Osteoblast (primary cell): ENCODE measurements around the gene PNPO. TPM values are rescaled to one million over a fixed set of nuclear protein-coding genes. Genes with fewer than 3 reads are reported as not detected.

Source experiments
- DNase-seq: peaks from one replicate; pipeline ENCODE4 v3.0.0; 2011; ENCODE audit warnings: low spot score, mixed read lengths; ENCODE audit not compliant: insufficient read length; ENCODE audit errors: missing footprints
- H2AFZ ChIP-seq: 2 replicates; pipeline ENCODE4 v1.6.0; 2011; ENCODE audit warnings: mild to moderate bottlenecking, low read length
- H3K27ac ChIP-seq: 2 replicates; pipeline ENCODE4 v1.5.1; 2011; ENCODE audit warnings: mild to moderate bottlenecking, low read depth, low read length, moderate library complexity
- H3K27me3 ChIP-seq: 2 replicates; pipeline ENCODE4 v1.6.0; 2012; ENCODE audit warnings: mild to moderate bottlenecking, control low read depth, inconsistent platforms, low read length, moderate library complexity; ENCODE audit not compliant: insufficient read depth
- H3K36me3 ChIP-seq: 2 replicates; pipeline ENCODE4 v1.5.1; 2011; ENCODE audit warnings: mild to moderate bottlenecking, low read length, control low read depth, moderate library complexity; ENCODE audit not compliant: insufficient read depth
- H3K4me1 ChIP-seq: 2 replicates; pipeline ENCODE4 v1.5.1; 2011; ENCODE audit warnings: mild to moderate bottlenecking, low read length, control low read depth, moderate library complexity; ENCODE audit not compliant: insufficient read depth
- H3K4me2 ChIP-seq: 2 replicates; pipeline ENCODE4 v1.6.0; 2011; ENCODE audit warnings: mild to moderate bottlenecking, low read length; ENCODE audit not compliant: insufficient read depth
- H3K4me3 ChIP-seq: fragments of 200-600 bp; sonication (generic); 3 replicates; pipeline ENCODE4 v1.5.1; 2012; ENCODE audit warnings: mild to moderate bottlenecking, low read length, inconsistent platforms; ENCODE audit not compliant: insufficient read depth
- H3K79me2 ChIP-seq: 2 replicates; pipeline ENCODE4 v1.6.0; 2012; ENCODE audit warnings: mild to moderate bottlenecking, low read length, control low read depth, inconsistent platforms; ENCODE audit not compliant: insufficient read depth
- H3K9me3 ChIP-seq: 2 replicates; pipeline ENCODE4 v1.5.1; 2011; ENCODE audit warnings: low read depth, low read length, control low read depth
- H4K20me1 ChIP-seq: 2 replicates; pipeline ENCODE4 v1.6.0; 2012; ENCODE audit warnings: mild to moderate bottlenecking, low read length, control low read depth; ENCODE audit not compliant: insufficient read depth
- CTCF ChIP-seq: IDR thresholded peaks from 2 replicates; pipeline ENCODE4 v1.5.1; 2011; ENCODE audit warnings: mild to moderate bottlenecking, low read depth, low read length, moderate library complexity; ENCODE audit errors: extremely low read depth
- total RNA-seq: library from RNA; depleted of rRNA; stranded (reverse); fragments of >200 nt; gene quantifications from 2 replicates; pipeline ENCODE4 v1.2.3, GENCODE V29; 2012

The PNPO gene
- total RNA-seq, 1 donor: 31.5 TPM

- TF ChIP-seq CTCF: no peak
- H4K20me1 ChIP-seq: no peaks in the 10 kb centered on the region
- no peaks in the 10 kb centered on the region for H3K9me3 ChIP-seq
- peaks cover 4% of the 10 kb centered on the region for H3K27me3 ChIP-seq
- no peak overlapping the region for H3K27ac ChIP-seq
- H3K36me3 ChIP-seq: no peaks in the 10 kb centered on the region
- no peak for DNase-seq
- H3K79me2 ChIP-seq: no peaks in the 10 kb centered on the region
- no peak overlapping the region for H2AFZ ChIP-seq
- H3K4me1 ChIP-seq: peaks cover 3% of the 10 kb centered on the region
- no peak overlapping the region for H3K4me2 ChIP-seq
- H3K4me3 ChIP-seq: no peak overlapping the region
These were observed 48.3 kb downstream of the PNPO start for GRCh38 chr17:47989700-47990099.

DNA sequence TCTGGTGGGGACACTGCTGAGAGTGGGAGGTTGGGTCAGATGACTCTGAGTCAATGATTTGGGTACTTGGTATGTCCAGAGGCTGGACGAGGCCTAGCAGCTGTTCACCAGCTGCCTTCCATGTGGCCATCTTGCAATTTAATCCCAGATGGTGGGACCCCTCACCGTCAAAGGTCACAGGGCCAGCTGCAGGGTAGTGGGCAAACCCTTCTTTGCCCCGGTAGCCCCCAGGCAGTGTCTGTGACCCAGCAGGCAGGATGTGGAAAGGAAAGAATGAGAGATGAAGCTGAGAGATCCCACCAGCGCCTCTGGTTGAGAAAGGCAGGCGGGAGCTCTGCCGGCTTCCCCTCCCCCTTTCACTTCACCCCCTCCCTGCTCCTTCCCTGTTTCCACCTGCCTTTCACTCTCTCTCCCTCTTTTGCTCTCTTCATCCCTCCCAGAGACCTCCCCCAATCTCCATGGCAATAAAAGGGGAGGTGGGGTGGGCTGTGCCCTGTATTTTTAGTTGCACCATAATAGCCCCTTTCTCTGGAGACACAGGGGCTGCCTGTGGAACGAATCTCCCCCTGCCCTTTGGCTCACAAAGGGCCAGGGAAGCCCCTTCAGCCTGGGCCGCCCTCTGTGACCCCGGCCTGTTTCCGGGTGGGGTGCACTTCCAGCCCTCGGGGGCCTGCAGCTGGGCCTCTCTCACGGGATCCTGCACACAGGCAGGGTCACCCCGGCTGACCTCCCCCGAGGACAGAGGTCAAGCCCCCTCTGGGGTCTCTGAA, 49.8 kb downstream of the PNPO start:
- peak overlapping the region; percentile 77 for H2AFZ ChIP-seq
- no peak overlapping the region for H3K4me3 ChIP-seq
- H3K4me2 ChIP-seq: no peak overlapping the region
- peaks cover 4% of the 10 kb centered on the region for H3K27me3 ChIP-seq
- H3K9me3 ChIP-seq: no peaks in the 10 kb centered on the region
- no peak overlapping the region for H3K27ac ChIP-seq
- no peaks in the 10 kb centered on the region for H3K36me3 ChIP-seq
- H4K20me1 ChIP-seq: no peaks in the 10 kb centered on the region
- no peak for TF ChIP-seq CTCF
- peaks cover 3% of the 10 kb centered on the region for H3K4me1 ChIP-seq
- DNase-seq: peak; percentile 50
- H3K79me2 ChIP-seq: no peaks in the 10 kb centered on the region

DNA sequence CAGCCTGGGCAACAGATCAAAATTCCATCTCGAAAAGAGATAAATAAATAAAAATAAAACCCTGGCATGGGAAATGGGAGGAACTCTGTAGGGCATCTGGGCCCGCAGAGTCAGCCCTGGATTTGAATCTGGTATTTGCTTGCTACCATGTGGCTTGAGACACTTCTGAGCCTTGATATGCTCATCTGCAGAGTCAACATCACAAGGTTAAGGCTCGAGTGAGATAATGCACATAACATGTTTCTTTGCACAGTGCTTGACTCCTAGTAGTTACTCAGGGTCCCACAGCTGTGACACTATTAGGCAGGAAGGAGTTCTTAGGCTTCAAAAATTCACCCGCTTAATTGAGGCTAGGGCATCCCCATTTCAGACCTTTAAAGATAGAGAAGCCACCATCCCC, 50.8 kb downstream of the PNPO start:
- H3K9me3 ChIP-seq: no peaks in the 10 kb centered on the region
- no peaks in the 10 kb centered on the region for H3K36me3 ChIP-seq
- H3K27ac ChIP-seq: no peak overlapping the region
- H4K20me1 ChIP-seq: no peaks in the 10 kb centered on the region
- no peak overlapping the region for H3K4me3 ChIP-seq
- no peak overlapping the region for H3K4me2 ChIP-seq
- no peak overlapping the region for H2AFZ ChIP-seq
- peak; percentile 72 for DNase-seq
- H3K4me1 ChIP-seq: peaks cover 3% of the 10 kb centered on the region
- H3K79me2 ChIP-seq: no peaks in the 10 kb centered on the region
- peaks cover 4% of the 10 kb centered on the region for H3K27me3 ChIP-seq
- TF ChIP-seq CTCF: no peak

DNA sequence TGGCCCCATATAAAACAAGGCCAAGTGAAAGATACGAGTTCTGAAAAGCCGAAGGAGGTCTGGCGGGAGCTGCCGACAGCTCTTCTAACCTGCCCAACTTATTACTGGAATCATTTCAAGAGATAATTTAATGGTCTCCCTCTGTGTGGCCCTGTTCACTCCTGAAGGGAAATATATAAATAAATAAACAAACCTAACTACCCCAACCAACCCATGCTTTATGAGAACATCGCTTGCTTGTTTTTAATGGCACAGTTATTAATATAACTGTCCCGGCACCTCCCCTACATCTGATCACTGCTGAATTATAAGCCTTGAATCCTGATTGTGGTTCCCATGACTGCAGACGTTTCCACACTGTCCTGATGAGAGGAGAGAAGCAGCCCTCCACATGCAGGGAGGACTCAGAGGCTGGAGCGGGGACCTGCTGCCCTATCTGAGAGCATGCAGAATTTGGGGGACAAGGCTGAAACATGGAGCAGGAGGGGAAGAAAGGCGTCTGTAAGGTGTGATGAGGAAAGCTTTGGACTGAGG, 51.7 kb downstream of the PNPO start:
- no peak overlapping the region for H2AFZ ChIP-seq
- no peak overlapping the region for H3K4me3 ChIP-seq
- TF ChIP-seq CTCF: no peak
- H3K79me2 ChIP-seq: no peaks in the 10 kb centered on the region
- no peaks in the 10 kb centered on the region for H3K9me3 ChIP-seq
- no peak overlapping the region for H3K4me2 ChIP-seq
- H4K20me1 ChIP-seq: no peaks in the 10 kb centered on the region
- no peak overlapping the region for H3K27ac ChIP-seq
- DNase-seq: peak; percentile 34
- H3K4me1 ChIP-seq: no peaks in the 10 kb centered on the region
- no peaks in the 10 kb centered on the region for H3K36me3 ChIP-seq
- H3K27me3 ChIP-seq: peaks cover 4% of the 10 kb centered on the region
